Germinal center (tissue), 1 donor: ENCODE data around the gene RAP1GAP.
"Not testable (repeated sequence)": the region's sequence is repeated elsewhere in the genome, so short reads cannot be mapped to it uniquely, and the experiment has no call there.

ENCODE experiments used
- DNase-seq: peaks from one replicate; pipeline ENCODE4 v3.0.0; 2012; ENCODE audit warnings: mixed read lengths, low spot score

The RAP1GAP gene

GRCh38 chr1:21644348-21644747 lies 24.8 kb downstream of the RAP1GAP start:
- DNase-seq: no peak

DNA sequence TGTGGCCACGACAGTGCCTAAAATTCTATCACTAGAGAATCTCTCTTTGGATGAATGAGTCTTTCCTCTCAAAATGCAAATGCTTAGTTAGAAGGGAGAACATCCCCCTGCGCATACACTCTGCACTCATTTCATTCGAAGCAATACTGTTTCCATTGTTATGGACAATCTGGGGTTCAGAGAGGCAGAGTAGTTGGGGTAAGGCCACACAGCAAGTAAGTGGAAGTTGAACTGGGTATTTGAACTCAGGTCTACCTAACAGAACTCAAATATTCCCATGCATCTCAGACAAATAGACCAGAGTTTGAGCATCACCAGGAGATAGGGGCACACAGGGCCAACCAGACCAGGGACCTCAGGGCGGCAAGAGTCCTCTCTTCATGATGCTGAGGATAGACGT lies 25.5 kb downstream of the RAP1GAP start:
- no peak for DNase-seq

GRCh38 chr1:21641967-21642739 lies 27.0 kb downstream of the RAP1GAP start:
- DNase-seq: no peak

DNA sequence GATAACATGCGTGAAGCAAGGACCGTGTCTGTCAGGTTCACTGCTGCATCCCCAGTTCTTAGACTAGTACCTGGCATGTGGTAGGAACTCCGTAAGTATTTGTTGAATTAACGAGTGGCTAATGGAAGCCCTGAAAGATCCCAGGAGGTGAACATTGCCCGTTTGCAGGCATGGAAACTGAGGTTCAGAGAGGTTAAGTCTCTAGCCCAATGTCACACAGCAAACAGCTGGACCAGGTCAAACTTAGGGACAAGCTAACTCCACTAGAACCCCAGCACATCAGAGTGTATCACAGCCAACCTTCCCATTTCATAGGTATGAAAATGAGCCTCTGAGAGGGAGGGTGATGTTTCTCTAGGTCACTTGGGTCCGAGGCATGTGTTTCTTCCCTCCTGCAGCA lies 27.6 kb downstream of the RAP1GAP start:
- no peak for DNase-seq

- DNase-seq: no peak
Measured at GRCh38 chr1:21641076-21641475, 28.1 kb downstream of the RAP1GAP start.

DNA sequence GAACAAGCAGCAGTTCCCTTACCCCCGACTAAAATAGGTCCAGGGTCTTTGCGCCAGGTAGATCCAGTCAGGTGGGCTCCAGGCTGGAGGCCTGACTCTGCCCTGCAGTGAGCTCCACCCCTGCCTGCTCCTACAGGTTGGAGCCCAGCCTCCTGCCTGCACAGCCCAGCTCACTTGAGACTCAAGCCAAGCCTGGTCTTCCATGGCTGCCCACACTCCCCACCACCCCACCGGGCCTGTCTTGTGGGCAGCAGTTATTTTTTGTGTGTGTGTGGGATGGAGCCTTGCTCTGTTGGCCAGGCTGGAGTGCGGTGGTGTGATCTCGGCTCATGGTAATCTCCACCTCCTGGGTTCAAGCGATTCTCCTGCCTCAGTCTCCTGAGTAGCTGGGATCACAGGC lies 28.5 kb downstream of the RAP1GAP start:
- DNase-seq: no peak

- no peak for DNase-seq
Measured at GRCh38 chr1:21639594-21640041, 29.5 kb downstream of the RAP1GAP start.

- no peak for DNase-seq
Measured at GRCh38 chr1:21638531-21639341, 30.4 kb downstream of the RAP1GAP start.

DNA sequence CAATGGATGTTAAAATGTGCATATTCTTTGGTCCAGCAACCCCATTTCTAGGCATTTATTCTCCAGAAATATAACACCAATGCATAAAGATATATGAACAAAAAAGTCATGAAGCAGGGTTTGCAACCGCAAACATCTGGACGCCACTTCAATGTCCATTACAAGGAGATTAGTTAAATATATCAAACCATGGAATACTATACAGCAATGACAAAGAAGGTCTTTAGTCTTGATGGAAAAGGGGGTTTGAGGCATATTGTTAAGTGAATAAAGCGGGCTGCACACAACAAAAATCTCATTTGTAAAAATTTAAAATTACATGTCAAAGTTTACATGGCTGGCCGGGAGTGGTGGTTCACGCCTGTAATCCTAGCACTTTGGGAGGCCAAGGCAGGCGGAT lies 31.6 kb downstream of the RAP1GAP start:
- DNase-seq: no peak

DNA sequence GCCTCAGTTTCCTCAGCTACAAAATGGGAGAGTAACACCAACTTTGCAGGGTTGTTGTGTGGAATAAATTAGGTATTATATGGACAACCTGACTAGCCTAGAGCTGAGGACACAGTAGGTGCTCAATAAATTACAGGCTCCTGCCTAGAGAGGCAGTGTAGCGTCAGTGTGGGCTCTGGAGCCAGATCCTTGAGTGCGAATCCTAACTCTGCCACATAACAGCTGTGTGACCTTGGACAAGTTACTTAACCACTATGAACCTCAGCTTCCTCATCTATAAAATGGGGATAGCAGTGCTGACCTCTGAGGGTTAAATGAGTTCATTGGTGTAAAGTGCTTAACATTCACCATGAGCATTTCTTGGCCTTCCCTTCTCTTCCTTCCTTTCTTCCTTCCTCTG lies 33.1 kb downstream of the RAP1GAP start:
- DNase-seq: no peak

- no peak for DNase-seq
Measured at GRCh38 chr1:21634806-21635535, 34.2 kb downstream of the RAP1GAP start.

DNA sequence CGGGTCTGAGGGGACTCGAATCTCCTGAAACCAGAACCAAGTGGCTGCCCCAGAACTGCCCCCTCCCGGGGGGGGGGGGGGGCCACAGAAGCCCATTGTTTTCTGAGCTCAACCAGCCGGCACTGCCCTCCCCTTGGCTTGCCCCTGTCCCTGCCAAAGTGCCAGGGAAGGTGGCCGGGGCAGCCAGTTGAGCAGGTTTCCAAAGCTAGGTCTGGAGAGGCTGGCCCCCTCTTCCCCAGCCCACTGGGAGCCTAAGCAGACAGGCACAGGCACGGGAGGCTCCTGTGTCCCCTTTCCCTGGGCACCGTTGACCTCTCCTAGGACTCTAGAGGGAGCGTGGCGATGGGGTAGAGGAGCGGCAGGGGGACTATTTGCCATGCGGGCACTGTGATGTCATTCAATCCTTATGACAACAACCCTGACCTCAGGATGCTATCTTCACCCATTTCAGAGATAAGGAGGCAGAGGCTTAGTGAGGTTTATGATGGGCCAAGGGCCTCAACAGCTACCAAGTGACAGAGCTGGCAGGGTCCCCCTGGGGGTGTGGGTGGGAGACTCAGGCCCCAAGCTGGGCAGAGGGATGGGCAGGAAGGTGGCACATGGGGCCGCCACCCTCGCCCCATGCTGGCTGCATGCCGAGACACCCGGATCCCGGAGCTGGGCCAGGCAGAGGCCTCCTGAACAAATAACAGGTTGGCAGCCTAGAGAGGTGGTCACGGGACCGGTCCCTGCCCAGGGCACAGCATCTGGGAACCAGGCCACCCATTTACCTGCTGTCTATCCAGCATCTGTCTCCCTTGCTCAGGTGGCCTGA lies 35.0 kb downstream of the RAP1GAP start:
- DNase-seq: no peak

DNA sequence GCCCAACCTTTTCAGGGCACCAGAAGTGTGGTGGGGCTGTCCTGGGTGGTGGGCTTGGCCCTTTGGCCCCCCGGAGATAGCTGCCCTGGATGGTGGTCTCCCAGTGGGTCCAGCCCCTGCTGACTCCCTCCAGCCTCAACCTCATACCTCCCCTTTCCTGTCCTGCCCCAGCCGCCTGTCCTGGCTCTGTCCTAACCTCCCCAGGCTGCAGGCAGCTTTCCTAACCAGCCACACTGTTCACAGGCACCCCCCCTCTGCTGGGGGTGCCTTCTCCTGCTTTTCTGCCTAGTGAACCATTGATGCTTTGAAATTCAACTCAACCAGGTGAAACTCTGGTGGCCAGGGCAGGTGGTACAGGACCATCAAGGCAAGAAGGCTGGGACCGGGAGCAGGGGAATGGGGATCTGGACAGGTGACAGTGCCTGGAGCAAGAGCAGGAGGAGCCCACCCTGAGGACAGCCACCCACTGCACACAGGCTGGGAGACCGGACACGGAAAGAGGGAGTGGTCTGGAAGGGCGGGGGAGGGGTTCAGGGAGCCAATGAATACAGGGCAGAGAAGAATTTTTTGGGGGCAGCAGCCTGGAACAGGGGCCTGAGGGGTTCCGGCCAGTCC lies 35.9 kb downstream of the RAP1GAP start:
- DNase-seq: no peak

DNA sequence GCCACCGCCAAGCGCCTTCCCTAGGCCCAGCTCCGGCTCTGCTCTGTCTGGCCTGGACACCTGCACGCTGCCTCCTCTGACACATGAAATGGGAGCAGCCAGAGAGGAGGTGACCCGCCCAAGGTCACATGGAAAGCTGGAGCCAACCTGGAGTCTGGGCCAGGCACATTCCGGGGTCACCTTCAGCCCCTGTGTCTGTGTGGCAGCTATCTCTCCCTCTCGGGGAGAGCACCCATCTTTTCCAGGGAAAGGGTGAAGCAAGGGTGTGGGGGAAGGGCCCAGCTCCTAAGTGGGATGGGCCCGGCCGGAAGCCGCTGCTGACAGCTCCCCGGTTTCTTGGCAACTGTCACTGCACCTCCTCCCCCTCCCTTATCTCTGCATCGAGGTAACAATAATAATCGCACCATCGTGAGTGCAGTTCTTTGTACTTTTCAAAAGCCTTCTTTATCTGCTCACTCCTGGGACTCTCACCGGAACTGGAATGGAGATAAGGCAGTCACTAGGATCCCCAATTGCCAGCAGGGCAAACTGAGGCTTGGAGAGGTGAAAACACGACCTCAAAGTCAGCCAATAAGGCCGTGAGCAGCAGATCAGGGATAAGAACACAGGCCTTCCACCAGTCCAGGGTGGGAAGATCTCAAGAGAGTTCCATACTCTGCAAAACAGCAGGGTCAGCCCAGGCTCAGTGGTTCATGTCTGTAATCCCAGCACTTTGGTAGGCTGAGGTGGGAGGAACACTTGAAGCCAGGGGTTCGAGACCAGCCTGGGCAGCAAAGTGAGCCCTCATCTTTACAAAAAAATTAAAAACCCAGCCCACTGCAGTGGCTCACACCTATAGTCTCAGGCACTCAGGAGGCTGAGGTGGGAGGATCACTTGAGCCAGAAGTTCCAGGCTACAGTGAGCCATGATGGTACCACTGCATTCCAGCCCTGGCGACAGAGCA lies 36.9 kb downstream of the RAP1GAP start:
- DNase-seq: no peak

DNA sequence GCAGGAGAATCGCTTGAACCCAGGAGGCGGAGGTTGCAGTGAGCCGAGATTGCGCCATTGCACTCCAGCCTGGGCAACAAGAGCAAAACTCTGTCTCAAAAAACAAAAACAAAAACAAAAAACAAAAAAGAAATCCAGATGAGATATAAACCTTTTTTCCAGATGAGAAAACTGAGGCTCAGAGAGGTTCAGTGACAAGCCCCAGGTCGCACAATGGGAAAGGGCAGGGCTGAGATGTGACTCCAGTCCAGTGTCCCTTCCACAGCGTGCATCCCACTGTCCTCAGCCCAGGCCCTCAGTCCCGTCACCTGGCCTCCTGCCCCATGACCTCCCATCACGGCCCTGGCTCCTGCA lies 37.6 kb downstream of the RAP1GAP start:
- not testable (repeated sequence) for DNase-seq

DNA sequence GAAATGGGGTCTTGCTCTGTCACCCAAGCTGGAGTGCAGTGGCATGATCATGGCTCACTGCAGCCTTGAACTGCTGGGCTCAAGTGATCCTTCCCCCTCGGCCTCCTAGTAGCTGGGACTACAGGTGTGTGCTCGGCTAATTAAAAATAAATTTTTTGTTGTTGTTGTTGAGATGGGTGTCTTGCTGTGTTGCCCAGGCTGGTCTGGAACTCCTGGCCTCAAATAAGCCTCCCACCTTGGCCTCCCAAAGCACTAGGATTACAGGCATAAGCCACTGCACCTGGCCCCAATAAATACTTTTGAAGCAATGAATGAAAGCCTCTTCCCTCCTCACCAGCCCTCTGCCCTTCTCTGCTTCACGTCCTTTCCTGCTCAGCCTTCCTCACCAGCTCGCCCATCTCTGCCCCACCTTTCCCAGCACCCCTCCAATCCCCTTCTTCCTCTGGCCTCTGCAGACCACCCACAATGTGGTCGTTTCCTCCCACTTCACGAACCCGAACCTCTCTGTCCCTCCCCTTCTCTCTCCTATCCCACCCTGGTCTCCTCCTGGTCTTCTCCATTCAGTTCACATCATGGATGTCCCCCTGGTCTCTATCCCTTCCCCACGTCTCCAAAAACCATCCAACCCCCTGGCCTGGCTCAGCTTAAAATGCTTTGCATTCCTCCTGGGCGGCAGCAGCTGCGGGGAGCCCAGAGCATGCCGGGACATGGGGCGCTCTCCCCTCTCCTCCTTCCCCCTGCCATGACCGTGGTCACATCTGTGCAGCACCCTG lies 38.4 kb downstream of the RAP1GAP start:
- DNase-seq: no peak

DNA sequence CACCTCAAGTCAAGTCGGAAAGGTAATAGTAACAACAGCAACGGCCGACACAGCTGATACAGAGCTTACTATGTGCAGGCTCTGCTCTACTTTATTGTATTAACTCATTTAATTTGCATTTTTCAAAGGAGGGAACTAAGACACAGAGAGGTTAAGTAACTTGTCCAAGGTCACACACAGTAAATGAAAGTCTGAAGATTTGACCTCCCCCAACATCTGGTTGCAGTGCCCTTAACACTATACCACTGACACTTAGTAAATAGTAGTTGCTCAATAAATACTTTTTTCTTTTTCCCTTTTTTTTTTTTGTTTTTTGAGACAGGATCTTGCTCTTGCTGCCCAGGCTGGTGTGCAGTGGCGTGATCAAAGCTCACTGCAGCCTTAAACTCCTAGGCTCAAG lies 39.2 kb downstream of the RAP1GAP start:
- no peak for DNase-seq

- no peak for DNase-seq
Measured at GRCh38 chr1:21628798-21629393, 40.3 kb downstream of the RAP1GAP start.

GRCh38 chr1:21626921-21627339 lies 42.2 kb downstream of the RAP1GAP start:
- DNase-seq: no peak
